Astrocyte (in vitro differentiated cells and primary cell): Measurements from ENCODE around the gene CHD5.

Source experiments
- EZH2 ChIP-seq: IDR thresholded peaks from 2 replicates; pipeline ENCODE4 v1.6.1; 2012; ENCODE audit warnings: mild to moderate bottlenecking, low read length, inconsistent platforms; ENCODE audit not compliant: insufficient read depth
- TF ChIP-seq, protein P1 (sequence below): IDR thresholded peaks from 2 replicates; pipeline ENCODE4 v1.5.1; 2011; ENCODE audit warnings: low read depth, mild to moderate bottlenecking, inconsistent platforms, low read length, moderate library complexity; ENCODE audit not compliant: insufficient read depth

DNA sequence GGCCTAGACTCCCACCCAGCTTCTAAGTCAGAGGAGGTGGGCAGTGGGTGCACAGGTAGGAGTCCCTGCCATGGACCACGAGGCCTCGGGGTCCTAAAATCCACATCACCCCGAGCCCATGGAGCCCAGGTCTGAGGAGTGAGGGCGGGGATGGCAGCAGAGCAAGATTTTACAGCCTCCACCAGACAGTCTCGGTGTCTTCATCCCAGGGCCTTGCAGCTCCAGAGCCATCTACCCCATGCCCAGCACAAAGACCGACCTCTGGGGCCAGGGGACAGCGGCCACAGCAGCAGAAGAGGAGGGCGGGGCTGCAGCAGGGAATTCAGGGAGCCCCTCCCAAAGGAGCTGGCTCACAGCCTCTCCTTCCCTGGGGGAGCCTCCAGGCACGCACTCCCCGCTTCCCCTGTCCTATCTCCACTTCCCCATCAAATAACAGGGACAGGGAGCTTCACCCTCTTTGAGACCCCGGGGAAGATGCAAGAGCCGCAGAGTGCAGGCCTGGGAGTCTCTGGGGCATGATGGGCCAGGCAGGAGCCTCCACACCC is 14.6 kb downstream of the CHD5 start:
- TF ChIP-seq, protein P1, sequence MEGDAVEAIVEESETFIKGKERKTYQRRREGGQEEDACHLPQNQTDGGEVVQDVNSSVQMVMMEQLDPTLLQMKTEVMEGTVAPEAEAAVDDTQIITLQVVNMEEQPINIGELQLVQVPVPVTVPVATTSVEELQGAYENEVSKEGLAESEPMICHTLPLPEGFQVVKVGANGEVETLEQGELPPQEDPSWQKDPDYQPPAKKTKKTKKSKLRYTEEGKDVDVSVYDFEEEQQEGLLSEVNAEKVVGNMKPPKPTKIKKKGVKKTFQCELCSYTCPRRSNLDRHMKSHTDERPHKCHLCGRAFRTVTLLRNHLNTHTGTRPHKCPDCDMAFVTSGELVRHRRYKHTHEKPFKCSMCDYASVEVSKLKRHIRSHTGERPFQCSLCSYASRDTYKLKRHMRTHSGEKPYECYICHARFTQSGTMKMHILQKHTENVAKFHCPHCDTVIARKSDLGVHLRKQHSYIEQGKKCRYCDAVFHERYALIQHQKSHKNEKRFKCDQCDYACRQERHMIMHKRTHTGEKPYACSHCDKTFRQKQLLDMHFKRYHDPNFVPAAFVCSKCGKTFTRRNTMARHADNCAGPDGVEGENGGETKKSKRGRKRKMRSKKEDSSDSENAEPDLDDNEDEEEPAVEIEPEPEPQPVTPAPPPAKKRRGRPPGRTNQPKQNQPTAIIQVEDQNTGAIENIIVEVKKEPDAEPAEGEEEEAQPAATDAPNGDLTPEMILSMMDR = no peak
- TF ChIP-seq EZH2 = no peak
